Measurements from ENCODE around the gene RCBTB2.

- no peak for TF ChIP-seq POLR2A (IDR thresholded peaks at IDR 0.05)
- TF ChIP-seq, protein P1, sequence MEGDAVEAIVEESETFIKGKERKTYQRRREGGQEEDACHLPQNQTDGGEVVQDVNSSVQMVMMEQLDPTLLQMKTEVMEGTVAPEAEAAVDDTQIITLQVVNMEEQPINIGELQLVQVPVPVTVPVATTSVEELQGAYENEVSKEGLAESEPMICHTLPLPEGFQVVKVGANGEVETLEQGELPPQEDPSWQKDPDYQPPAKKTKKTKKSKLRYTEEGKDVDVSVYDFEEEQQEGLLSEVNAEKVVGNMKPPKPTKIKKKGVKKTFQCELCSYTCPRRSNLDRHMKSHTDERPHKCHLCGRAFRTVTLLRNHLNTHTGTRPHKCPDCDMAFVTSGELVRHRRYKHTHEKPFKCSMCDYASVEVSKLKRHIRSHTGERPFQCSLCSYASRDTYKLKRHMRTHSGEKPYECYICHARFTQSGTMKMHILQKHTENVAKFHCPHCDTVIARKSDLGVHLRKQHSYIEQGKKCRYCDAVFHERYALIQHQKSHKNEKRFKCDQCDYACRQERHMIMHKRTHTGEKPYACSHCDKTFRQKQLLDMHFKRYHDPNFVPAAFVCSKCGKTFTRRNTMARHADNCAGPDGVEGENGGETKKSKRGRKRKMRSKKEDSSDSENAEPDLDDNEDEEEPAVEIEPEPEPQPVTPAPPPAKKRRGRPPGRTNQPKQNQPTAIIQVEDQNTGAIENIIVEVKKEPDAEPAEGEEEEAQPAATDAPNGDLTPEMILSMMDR (IDR thresholded peaks at IDR 0.05) = no peak
Observed at GRCh38 chr13:48504606-48505005, 28.3 kb downstream of the RCBTB2 start.
